CD4-positive, alpha-beta T cell treated with Interleukin-12 subunit alpha and Interleukin-12 subunit beta, for 1 hour (primary cell): ENCODE measurements around the gene SEZ6L.

Experiments
- DNase-seq: peaks from one replicate; pipeline ENCODE4 v3.0.0-alpha.2; 2020

The SEZ6L gene

GRCh38 chr22:26303475-26303874 lies 134.2 kb downstream of the SEZ6L start:
- DNase-seq: no peak

GRCh38 chr22:26304730-26305129 lies 135.5 kb downstream of the SEZ6L start:
- no peak for DNase-seq

- no peak for DNase-seq
Measured at GRCh38 chr22:26308467-26308866, 139.2 kb downstream of the SEZ6L start.

- no peak for DNase-seq
Measured at GRCh38 chr22:26310616-26311015, 141.4 kb downstream of the SEZ6L start.

- no peak for DNase-seq
Measured at GRCh38 chr22:26313291-26313690, 144.0 kb downstream of the SEZ6L start.

- DNase-seq: no peak
Measured at GRCh38 chr22:26314171-26314570, 144.9 kb downstream of the SEZ6L start.

- DNase-seq: no peak
Measured at GRCh38 chr22:26314656-26315055, 145.4 kb downstream of the SEZ6L start.

GRCh38 chr22:26316732-26317285 lies 147.5 kb downstream of the SEZ6L start:
- DNase-seq: no peak

GRCh38 chr22:26318975-26319374 lies 149.7 kb downstream of the SEZ6L start:
- no peak for DNase-seq

- no peak for DNase-seq
Measured at GRCh38 chr22:26320447-26320846, 151.2 kb downstream of the SEZ6L start.

GRCh38 chr22:26321469-26321913 lies 152.2 kb downstream of the SEZ6L start:
- no peak for DNase-seq

- DNase-seq: no peak
Measured at GRCh38 chr22:26322179-26322905, 153.1 kb downstream of the SEZ6L start.

GRCh38 chr22:26323013-26323412 lies 153.8 kb downstream of the SEZ6L start:
- no peak for DNase-seq

- no peak for DNase-seq
Measured at GRCh38 chr22:26324150-26324549, 154.9 kb downstream of the SEZ6L start.

GRCh38 chr22:26325641-26326040 lies 156.4 kb downstream of the SEZ6L start:
- no peak for DNase-seq

GRCh38 chr22:26326803-26327202 lies 157.5 kb downstream of the SEZ6L start:
- DNase-seq: no peak

GRCh38 chr22:26327306-26327705 lies 158.0 kb downstream of the SEZ6L start:
- no peak for DNase-seq

GRCh38 chr22:26328221-26328620 lies 159.0 kb downstream of the SEZ6L start:
- no peak for DNase-seq

GRCh38 chr22:26330971-26331625 lies 161.8 kb downstream of the SEZ6L start:
- peak; percentile 59 for DNase-seq

- no peak for DNase-seq
Measured at GRCh38 chr22:26333088-26333800, 164.0 kb downstream of the SEZ6L start.

- no peak for DNase-seq
Measured at GRCh38 chr22:26334232-26334631, 165.0 kb downstream of the SEZ6L start.

- DNase-seq: no peak
Measured at GRCh38 chr22:26336773-26337172, 167.5 kb downstream of the SEZ6L start.

GRCh38 chr22:26339755-26340154 lies 170.5 kb downstream of the SEZ6L start:
- DNase-seq: no peak
